Stimulated activated naive B cell treated with anti-CD40 and anti-IgM and Interleukin-4, amounts not matched to agents 10 μg/mL and 1 μg/mL and 100 μg/mL, for 72 hours (primary cell): ENCODE data around the gene NFIB.

Source experiments
- ATAC-seq, 2 donors: fragments of 150-1000 bp; cut with Tn5 transposase; replicated peaks; 2 replicates each; pipeline ENCODE4 v1.10.0; 2021; ENCODE audit warnings: moderate library complexity in 1 of 2
- DNase-seq: peaks from one replicate; pipeline ENCODE4 v3.0.0; 2021
- H3K27ac Mint-ChIP-seq: one replicate; pipeline ENCODE4 v1.8.0; 2022; ENCODE audit warnings: mild to moderate bottlenecking, mixed read lengths
- H3K27me3 Mint-ChIP-seq, 2 donors: one replicate each; pipeline ENCODE4 v1.8.0; 2022; ENCODE audit warnings: mixed read lengths in 2 of 2
- H3K36me3 Mint-ChIP-seq, 2 donors: one replicate each; pipeline ENCODE4 v1.8.0; 2022; ENCODE audit warnings: mixed read lengths in 2 of 2, mild to moderate bottlenecking in 1 of 2
- H3K4me1 Mint-ChIP-seq, 2 donors: one replicate each; pipeline ENCODE4 v1.8.0; 2022; ENCODE audit warnings: mixed read lengths in 2 of 2, mild to moderate bottlenecking in 1 of 2
- H3K4me3 Mint-ChIP-seq, 2 donors: one replicate each; pipeline ENCODE4 v1.8.0; 2022; ENCODE audit warnings: mild to moderate bottlenecking in 2 of 2, mixed read lengths in 2 of 2, moderate library complexity in 1 of 2
- H3K9me3 Mint-ChIP-seq, 2 donors: one replicate each; pipeline ENCODE4 v1.8.0; 2022; ENCODE audit warnings: mixed read lengths in 2 of 2, mild to moderate bottlenecking in 1 of 2

Gene NFIB

GRCh38 chr9:14300040-14300439 lies 13.9 kb downstream of the NFIB start:
- no peak for ATAC-seq
- Mint-ChIP-seq H3K36me3 (no peaks in the 10 kb centered on the region), H3K4me1 (no peaks in the 10 kb centered on the region), H3K27ac (no peak overlapping the region), H3K9me3 (peaks cover 0 to 1% of the 10 kb centered on the region in 2 donors), H3K4me3 (no peak overlapping the region), H3K27me3 (peaks cover 13 to 18% of the 10 kb centered on the region in 2 donors)
- no peak for DNase-seq

GRCh38 chr9:14298601-14299022 lies 15.3 kb downstream of the NFIB start:
- no peak overlapping the region for H3K27ac Mint-ChIP-seq
- no peak overlapping the region for H3K4me3 Mint-ChIP-seq
- DNase-seq (no peak), ATAC-seq (no peak)
- peaks cover 0 to 1% of the 10 kb centered on the region in 2 donors for H3K9me3 Mint-ChIP-seq
- no peaks in the 10 kb centered on the region for H3K36me3 Mint-ChIP-seq
- peaks cover 7 to 12% of the 10 kb centered on the region in 2 donors for H3K27me3 Mint-ChIP-seq
- no peaks in the 10 kb centered on the region for H3K4me1 Mint-ChIP-seq

DNA sequence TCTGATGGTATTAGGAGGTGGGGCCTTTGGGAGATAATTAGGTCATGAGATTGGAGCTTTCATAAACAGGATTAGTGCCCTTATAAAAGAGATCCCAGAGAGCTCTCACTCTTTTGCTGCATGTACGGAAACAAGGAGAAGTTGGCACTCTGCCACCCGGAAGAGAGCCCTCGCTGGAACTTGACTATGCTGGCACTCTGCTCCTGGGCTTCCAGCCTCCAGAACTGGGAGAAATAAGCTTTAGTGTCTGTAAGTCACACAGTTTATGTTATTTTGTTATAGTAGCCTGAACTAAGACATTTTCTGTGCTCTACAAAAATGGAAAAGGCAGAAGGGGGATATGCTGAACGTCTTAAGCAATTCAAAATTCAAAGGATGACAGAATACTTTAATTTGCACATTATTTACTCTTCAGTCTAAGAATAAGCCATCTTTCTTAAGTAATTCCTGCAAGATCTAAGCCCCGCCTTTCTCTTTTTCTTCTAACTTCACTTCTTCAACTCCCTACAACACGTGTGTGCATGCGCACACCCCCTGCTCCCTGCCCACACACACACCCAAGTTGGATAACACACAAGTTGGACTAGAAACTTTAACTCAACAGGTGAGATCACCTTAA lies 17.3 kb downstream of the NFIB start:
- Mint-ChIP-seq H3K36me3 (no peaks in the 10 kb centered on the region), H3K27me3 (peaks cover 7 to 12% of the 10 kb centered on the region in 2 donors), H3K4me3 (no peak overlapping the region), H3K9me3 (peaks cover 0 to 1% of the 10 kb centered on the region in 2 donors), H3K27ac (no peak overlapping the region), H3K4me1 (no peaks in the 10 kb centered on the region)
- DNase-seq (no peak), ATAC-seq (no peak)

DNA sequence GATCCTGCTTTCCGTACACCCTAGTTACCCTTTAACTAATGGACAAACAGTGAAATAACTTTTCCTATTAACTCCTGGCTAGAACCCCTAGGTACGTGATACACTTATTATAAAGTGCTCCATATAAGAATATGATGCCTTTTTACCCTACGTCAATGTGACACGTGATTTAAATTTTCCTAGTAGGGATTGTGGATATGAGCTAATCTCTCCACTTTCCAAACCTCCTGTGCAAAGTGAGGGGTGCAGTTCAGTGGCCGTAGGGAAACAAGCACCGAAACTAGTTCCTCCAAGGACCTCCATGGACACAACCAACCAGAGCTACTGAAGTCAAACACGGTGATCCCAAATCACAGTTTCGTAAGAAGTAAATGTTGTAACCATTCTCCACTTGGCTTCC lies 19.3 kb downstream of the NFIB start:
- peaks cover 0 to 1% of the 10 kb centered on the region in 2 donors for H3K9me3 Mint-ChIP-seq
- H3K36me3 Mint-ChIP-seq, result no peaks in the 10 kb centered on the region
- no peak overlapping the region for H3K27ac Mint-ChIP-seq
- H3K4me1 Mint-ChIP-seq, result no peaks in the 10 kb centered on the region
- DNase-seq (no peak), ATAC-seq (no peak)
- no peak overlapping the region for H3K4me3 Mint-ChIP-seq
- peaks cover 0 to under 1% of the 10 kb centered on the region in 2 donors for H3K27me3 Mint-ChIP-seq

DNA sequence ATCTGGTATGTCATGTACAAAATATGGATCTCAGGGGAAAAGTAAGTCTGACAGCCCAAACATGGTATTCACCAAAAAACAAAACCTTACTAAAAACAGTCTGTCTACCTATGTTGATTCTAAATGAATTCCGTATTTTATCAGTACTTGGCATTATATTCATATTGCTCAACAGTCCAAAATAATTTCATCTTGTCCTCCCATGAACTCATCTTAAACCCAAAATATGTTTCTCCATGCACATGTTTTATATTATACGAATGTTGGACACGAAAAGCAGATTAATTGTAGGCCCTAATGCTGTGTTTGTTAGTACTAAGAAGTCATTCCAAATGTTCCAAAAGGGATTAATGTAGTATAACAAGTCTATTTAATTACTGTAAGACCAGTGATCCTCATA lies 20.1 kb downstream of the NFIB start:
- no peak for DNase-seq
- Mint-ChIP-seq H3K9me3 (peaks cover 0 to 1% of the 10 kb centered on the region in 2 donors), H3K4me1 (no peaks in the 10 kb centered on the region), H3K36me3 (no peaks in the 10 kb centered on the region), H3K27me3 (peaks cover 0 to 2% of the 10 kb centered on the region in 2 donors), H3K27ac (no peak overlapping the region), H3K4me3 (no peak overlapping the region)
- no peak for ATAC-seq

DNA sequence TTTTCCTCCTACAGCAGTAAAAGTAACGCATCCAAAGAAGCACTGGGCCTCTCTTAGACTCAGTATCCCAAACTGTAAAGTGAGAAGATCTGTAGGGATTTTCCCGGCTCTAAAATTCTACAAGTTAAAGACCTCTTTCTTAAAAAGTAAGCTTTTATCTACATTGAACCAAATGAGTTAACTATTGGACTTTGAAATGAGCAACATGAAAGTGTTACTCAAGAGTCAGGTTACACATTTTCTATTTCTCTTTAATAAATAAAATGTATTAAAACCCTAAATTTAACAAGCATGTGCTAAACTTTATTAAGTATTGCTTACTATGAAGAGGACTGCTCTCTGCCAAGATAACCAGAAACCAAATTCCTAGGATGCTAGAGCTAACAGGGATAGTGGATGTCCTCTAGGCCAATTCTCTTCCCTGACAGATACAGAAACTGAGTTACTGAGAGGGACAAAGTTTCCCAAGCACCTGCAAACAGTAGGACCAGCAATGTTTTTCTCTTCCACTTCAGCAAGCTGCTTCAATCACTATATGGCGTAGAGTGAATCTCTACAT lies 21.7 kb downstream of the NFIB start:
- H3K9me3 Mint-ChIP-seq, result peaks cover 0 to 1% of the 10 kb centered on the region in 2 donors
- H3K36me3 Mint-ChIP-seq, result no peaks in the 10 kb centered on the region
- peaks cover 0 to 6% of the 10 kb centered on the region in 2 donors for H3K27me3 Mint-ChIP-seq
- DNase-seq (no peak), ATAC-seq (no peak)
- H3K4me1 Mint-ChIP-seq, result no peaks in the 10 kb centered on the region
- H3K27ac Mint-ChIP-seq, result no peak overlapping the region
- no peak overlapping the region for H3K4me3 Mint-ChIP-seq

- DNase-seq (no peak), ATAC-seq (no peak)
- peaks cover 0 to 11% of the 10 kb centered on the region in 2 donors for H3K27me3 Mint-ChIP-seq
- no peaks in the 10 kb centered on the region for H3K9me3 Mint-ChIP-seq
- H3K4me3 Mint-ChIP-seq, result no peak overlapping the region
- H3K27ac Mint-ChIP-seq, result no peak overlapping the region
- no peaks in the 10 kb centered on the region for H3K36me3 Mint-ChIP-seq
- H3K4me1 Mint-ChIP-seq, result no peaks in the 10 kb centered on the region
These were observed 24.0 kb downstream of the NFIB start for GRCh38 chr9:14289916-14290315.

GRCh38 chr9:14288433-14288832 lies 25.5 kb downstream of the NFIB start:
- DNase-seq, result no peak
- Mint-ChIP-seq H3K9me3 (no peaks in the 10 kb centered on the region), H3K4me3 (no peak overlapping the region), H3K27me3 (peaks cover 0 to 11% of the 10 kb centered on the region in 2 donors), H3K4me1 (no peaks in the 10 kb centered on the region), H3K36me3 (no peaks in the 10 kb centered on the region), H3K27ac (no peak overlapping the region)
- ATAC-seq, result no peak

DNA sequence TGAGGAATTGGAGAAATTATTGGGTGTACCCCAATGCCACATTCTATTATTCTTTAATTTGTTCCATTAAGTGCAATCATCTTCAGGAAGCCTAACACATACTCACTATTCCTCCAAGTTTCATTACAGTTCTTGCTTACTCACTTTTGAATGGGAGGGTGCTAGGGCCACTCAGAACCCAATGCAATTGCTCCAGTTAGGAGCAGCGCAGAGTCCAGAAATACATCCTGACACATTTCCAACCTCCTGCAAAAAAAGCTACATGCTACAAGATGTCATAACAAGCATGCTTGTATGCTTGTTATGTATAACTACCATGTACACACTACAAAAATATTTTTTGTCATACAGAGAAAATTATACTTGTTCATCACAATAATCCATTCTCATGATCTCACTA lies 27.8 kb downstream of the NFIB start:
- no peak for ATAC-seq
- Mint-ChIP-seq H3K4me3 (no peak overlapping the region), H3K36me3 (no peaks in the 10 kb centered on the region)

GRCh38 chr9:14283276-14283675 lies 30.7 kb downstream of the NFIB start:
- Mint-ChIP-seq H3K36me3 (no peaks in the 10 kb centered on the region), H3K9me3 (no peaks in the 10 kb centered on the region), H3K4me1 (no peaks in the 10 kb centered on the region), H3K27ac (no peak overlapping the region), H3K4me3 (no peak overlapping the region), H3K27me3 (peaks cover 0 to 10% of the 10 kb centered on the region in 2 donors)
- ATAC-seq, result no peak
- DNase-seq, result no peak

More for the DNA sequence above, 27.8 kb downstream of the NFIB start:
- H3K4me1 Mint-ChIP-seq, result no peaks in the 10 kb centered on the region
- peaks cover 0 to 11% of the 10 kb centered on the region in 2 donors for H3K27me3 Mint-ChIP-seq
- DNase-seq, result no peak
- H3K27ac Mint-ChIP-seq, result no peak overlapping the region
- no peaks in the 10 kb centered on the region for H3K9me3 Mint-ChIP-seq

GRCh38 chr9:14281876-14282275 lies 32.1 kb downstream of the NFIB start:
- DNase-seq (no peak), ATAC-seq (no peak)
- no peaks in the 10 kb centered on the region for H3K9me3 Mint-ChIP-seq
- H3K4me3 Mint-ChIP-seq, result no peak overlapping the region
- H3K36me3 Mint-ChIP-seq, result no peaks in the 10 kb centered on the region
- no peak overlapping the region for H3K27ac Mint-ChIP-seq
- no peaks in the 10 kb centered on the region for H3K4me1 Mint-ChIP-seq
- peaks cover 0 to 9% of the 10 kb centered on the region in 2 donors for H3K27me3 Mint-ChIP-seq

DNA sequence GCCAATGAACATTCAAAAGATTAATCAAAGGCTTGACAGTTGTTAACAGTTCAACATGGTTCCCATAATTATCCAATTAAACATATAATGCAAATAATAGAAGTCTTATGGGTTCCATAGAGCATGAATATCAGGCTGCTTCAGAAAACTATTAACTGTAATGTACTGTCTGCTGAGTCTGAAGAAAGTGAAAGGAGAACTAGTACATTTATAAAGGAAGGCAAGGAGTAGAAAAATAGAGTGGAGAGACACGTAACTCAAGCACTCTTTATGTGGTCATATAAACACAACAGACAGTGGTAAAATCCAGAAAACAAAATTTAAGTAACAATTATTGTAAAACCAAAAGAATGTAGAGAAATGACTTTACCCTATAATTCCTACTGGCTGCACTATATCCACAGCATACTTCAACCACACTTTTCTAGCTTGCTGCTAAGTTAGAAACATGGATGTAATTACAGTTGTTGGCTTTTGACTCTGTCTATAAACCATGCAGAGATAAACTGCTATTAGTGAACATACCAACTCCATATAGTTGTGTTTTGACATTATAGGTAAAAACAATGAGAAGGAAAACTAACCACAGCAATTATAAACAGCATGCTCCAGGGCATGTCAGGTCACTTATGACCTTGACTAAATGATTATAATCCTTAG lies 32.7 kb downstream of the NFIB start:
- ATAC-seq, result no peak
- H3K4me3 Mint-ChIP-seq, result no peak overlapping the region

GRCh38 chr9:14279671-14280070 lies 34.3 kb downstream of the NFIB start:
- H3K36me3 Mint-ChIP-seq, result no peaks in the 10 kb centered on the region
- no peaks in the 10 kb centered on the region for H3K4me1 Mint-ChIP-seq
- no peak overlapping the region for H3K4me3 Mint-ChIP-seq
- peaks cover 4 to 5% of the 10 kb centered on the region in 2 donors for H3K27me3 Mint-ChIP-seq
- peaks cover 0 to 2% of the 10 kb centered on the region in 2 donors for H3K9me3 Mint-ChIP-seq
- no peak overlapping the region for H3K27ac Mint-ChIP-seq
- ATAC-seq (no peak), DNase-seq (no peak)

More for the DNA sequence above, 32.7 kb downstream of the NFIB start:
- H3K36me3 Mint-ChIP-seq, result no peaks in the 10 kb centered on the region
- no peaks in the 10 kb centered on the region for H3K9me3 Mint-ChIP-seq
- no peak for DNase-seq
- no peak overlapping the region for H3K27ac Mint-ChIP-seq
- peaks cover 0 to 5% of the 10 kb centered on the region in 2 donors for H3K27me3 Mint-ChIP-seq
- H3K4me1 Mint-ChIP-seq, result no peaks in the 10 kb centered on the region

DNA sequence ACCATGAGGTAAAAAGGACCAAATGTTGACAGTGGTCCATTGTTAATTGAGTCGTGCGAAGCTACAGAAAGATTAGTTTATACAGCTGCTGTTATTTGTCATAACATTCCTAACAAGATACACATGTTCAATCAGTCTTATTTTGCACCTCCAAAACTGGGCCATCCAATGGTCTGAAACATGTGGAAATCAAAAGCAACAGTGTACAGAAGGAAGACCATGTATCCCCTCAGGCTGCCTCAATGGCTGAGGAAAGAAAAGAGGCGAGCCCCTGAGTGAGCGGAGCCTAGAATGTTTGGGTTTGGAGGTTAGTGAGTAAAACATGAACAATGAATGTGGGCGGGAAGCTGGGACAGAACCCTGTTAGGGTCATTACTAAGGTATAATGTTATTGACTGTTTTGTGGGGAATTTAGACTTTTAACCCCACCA lies 35.6 kb downstream of the NFIB start:
- H3K4me1 Mint-ChIP-seq, result no peaks in the 10 kb centered on the region
- peaks cover 4 to 14% of the 10 kb centered on the region in 2 donors for H3K27me3 Mint-ChIP-seq
- no peak overlapping the region for H3K27ac Mint-ChIP-seq
- no peaks in the 10 kb centered on the region for H3K36me3 Mint-ChIP-seq
- peaks cover 0 to 2% of the 10 kb centered on the region in 2 donors for H3K9me3 Mint-ChIP-seq
- ATAC-seq (no peak), DNase-seq (no peak)
- no peak overlapping the region for H3K4me3 Mint-ChIP-seq

DNA sequence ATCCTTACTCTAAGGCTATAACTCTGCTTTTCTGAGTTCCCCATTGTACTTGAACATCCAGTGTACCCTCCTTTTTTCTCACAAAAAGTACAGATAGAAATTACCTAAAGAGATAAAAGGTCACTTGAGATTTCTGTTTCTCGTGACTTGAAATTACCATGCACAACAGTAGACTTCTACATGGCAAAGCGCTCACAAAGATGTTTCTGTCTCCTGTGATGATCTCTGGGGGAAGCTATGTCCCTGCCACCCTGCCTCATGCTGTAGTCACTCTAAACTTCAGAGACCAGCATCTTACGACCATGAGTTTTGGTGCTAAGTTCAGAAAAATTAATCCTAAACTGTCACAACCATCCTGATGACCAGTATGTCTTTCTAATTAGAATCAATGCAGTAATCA lies 36.2 kb downstream of the NFIB start:
- ATAC-seq (no peak), DNase-seq (no peak)
- Mint-ChIP-seq H3K9me3 (peaks cover 0 to 2% of the 10 kb centered on the region in 2 donors), H3K4me3 (no peak overlapping the region), H3K27ac (no peak overlapping the region), H3K4me1 (no peaks in the 10 kb centered on the region), H3K36me3 (no peaks in the 10 kb centered on the region), H3K27me3 (peaks cover 4 to 18% of the 10 kb centered on the region in 2 donors)
